GM12872 (cell line): ENCODE data around the gene TSHZ2.

Source experiments
- TF ChIP-seq, protein P1 (sequence below): IDR thresholded peaks from 3 replicates; pipeline ENCODE4 v1.5.1; 2011; ENCODE audit warnings: low read depth, mild to moderate bottlenecking, low read length, moderate library complexity; ENCODE audit not compliant: insufficient read depth

TSHZ2 gene

DNA sequence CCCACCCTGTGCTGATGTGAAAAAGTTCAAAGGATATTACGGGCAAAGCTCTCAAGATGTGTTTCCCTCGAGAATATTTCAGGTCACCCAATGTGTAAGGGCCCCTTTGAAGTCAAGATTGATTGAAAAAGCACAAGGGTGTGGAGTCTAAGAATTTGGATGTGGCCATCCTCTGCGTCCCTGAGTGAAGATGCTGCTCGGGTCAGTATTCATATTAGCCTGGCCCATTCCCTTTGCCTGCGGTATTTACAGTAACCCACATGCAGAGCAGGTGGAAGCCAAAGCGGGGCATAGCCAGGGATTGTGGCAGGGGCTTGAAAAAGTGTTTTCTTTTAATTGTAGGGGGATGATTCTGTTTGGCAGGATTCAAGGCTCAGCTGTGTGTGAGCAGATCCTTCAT is 211.0 kb downstream of the TSHZ2 start:
- TF ChIP-seq, protein P1, sequence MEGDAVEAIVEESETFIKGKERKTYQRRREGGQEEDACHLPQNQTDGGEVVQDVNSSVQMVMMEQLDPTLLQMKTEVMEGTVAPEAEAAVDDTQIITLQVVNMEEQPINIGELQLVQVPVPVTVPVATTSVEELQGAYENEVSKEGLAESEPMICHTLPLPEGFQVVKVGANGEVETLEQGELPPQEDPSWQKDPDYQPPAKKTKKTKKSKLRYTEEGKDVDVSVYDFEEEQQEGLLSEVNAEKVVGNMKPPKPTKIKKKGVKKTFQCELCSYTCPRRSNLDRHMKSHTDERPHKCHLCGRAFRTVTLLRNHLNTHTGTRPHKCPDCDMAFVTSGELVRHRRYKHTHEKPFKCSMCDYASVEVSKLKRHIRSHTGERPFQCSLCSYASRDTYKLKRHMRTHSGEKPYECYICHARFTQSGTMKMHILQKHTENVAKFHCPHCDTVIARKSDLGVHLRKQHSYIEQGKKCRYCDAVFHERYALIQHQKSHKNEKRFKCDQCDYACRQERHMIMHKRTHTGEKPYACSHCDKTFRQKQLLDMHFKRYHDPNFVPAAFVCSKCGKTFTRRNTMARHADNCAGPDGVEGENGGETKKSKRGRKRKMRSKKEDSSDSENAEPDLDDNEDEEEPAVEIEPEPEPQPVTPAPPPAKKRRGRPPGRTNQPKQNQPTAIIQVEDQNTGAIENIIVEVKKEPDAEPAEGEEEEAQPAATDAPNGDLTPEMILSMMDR, result no peak

DNA sequence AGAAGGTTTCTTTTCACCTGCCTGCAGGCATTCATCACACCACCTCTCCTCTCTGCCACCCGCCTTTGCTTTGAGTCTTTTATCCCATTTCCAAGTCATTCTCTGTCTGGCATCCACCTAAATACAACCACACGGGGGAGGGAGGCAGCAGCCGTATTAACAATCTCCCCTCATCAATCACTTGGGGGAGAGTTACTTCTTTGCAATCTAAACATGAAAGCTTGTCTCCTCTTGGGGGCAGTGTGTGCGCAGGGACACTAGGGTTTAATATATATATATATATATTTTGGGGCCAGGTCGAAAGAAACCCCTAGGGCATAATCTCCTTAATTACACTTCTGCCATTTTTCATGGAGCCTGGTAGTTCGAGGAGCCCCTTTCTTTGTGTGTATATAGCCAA is 214.5 kb downstream of the TSHZ2 start:
- TF ChIP-seq, protein P1, result no peak

DNA sequence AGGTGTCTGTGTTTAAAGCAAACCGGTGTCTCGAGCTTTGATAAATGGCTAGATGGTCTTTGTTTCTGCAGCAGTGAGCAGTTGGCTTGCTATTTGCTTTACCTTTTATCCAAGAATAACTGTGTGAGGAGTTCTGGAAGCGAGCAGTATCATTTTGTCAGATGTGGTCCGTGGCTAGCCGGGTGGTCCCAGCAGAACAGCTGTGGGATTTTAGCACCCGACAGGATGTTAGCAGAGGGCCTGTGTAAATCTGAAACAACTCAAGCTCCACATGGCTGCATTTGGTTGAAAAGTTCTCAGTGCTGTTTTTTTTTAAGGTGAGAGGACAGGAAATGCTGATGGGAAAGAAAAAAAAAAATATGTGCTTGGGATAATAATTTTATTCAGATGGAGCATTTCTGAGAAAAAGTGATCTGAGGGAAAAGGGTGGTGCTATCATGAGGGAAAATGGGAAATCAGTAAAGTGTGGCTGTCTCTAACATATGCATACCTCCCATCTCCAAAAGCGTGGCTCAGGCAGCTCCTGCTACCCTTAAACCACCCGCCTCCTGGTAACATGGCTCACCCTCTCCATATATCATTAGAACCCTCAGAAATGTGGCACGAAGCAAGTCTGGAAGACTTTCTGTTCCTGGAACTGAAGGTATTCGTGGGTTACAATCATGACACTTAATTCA is 215.4 kb downstream of the TSHZ2 start:
- TF ChIP-seq, protein P1, result no peak

DNA sequence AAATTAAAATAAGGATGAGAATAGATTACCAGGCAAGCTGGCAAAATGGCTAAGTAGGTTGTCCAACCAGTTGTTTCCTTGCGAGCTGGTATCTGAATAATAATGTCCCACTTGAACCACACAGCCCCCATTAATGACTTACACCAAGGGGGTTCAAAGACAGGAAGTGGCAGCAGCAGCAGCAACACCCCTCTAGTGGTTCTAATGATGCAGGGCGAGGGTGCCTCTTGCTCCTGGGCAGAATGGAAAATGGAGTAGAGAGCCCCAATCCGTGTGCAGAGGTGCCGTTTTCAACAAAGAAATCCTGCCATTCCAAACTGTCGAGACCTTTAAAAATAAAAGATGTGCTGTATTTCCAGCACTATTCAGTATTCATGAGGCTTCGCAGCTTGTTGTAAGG is 218.1 kb downstream of the TSHZ2 start:
- TF ChIP-seq, protein P1, result no peak

DNA sequence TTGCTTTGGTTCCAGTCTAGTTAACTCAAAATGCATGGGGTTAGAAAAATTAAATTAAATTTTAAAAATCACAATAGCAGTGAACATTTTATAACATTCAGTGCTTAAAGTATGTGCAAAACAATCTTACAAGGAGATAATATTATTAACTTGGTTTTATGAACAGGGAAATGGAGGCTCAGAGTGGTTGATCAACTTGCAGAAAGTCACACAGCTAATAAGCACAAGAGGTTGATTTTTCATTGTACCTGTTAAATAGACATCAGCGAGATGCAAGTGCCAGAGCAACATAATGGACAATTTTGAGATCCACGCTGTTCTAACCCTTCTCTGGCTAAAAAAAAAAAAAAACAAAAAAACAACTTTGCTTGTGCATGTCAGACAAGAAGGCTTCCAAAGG is 219.8 kb downstream of the TSHZ2 start:
- TF ChIP-seq, protein P1, result no peak

DNA sequence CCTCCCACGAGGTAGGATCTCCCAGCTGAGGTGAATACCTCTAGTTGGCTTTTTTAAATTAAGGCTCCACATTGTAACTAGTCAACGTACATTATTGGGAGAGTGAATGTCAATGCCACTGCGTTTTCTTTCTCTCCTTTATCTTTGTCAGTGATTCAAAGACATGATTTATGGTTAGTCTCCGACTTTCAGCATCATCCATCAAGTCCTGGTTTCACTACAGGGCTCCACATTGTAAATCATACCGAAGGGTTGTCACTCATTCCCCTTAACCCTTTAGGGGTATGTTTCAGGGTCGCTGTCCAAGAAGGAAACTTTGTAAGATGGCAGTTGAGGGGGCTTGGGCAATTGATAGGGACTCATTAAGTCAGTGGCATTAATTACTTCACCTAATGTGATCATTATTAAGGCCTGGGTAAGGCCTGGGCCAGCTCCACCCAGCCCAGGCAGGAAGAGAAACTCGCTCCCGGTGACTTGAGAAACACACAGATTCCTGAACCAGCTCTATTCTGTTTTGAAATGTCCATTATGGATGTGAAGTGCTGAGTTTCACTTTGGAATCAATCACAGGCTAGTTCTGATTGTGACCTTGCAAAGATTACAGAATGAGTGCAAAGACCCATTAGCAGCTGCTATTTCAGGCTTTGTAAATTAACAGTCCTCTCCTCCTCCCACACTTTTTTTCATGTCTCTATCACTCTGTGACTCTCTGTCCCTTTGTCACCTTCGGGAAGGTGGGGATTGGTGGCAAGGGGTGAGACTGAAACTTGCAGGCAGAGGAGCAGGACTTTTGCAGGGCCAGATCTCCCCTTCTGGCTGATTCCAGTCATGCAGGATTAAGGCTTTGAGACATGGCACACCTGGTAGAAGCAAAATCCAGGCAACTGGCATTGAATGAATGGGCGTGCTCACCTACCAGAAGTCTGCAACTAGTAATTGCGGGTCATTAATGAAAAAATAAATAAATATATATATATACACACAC is 222.4 kb downstream of the TSHZ2 start:
- TF ChIP-seq, protein P1, result no peak

DNA sequence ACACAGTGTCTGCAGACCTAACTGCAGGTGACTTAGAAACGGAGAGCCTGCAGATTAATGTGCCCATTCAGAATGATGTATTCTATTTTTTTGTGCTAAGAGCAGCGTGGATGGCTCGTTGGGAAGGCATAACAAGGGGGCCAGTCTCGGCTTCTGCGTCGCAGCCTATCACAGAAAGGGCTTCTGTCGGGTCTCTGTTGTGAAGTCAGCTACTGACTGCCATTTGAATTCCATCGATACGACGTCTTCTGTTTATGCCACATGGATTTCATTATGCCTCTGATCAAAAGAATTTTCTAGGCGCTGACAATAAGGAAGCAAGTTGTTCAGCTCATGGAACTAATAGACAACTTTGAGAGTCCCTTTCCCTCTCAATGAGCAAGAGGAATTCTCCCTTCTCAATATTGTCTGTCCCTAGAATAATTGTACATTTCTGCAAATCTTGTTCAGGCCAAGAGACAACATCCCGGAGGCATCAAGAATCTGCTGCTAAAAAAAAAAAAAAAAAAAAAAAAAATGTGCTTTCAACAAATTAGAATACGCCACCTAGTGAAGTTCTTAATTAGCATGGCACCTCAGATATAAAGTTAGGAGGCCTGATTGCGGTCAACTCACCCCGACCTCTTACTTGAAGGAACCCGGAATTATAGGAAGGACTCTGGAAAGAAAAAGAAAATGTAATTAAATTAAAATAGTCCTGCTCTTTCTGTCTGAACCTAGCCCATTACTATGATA is 223.9 kb downstream of the TSHZ2 start:
- TF ChIP-seq, protein P1, result no peak
